SK-N-SH (cell line): ENCODE data around the gene CNKSR2.

ENCODE experiments used
- CTCF ChIP-seq: fragments of 200-600 bp; sonication (generic); IDR thresholded peaks from 2 replicates; pipeline ENCODE4 v1.6.1; 2017; ENCODE audit warnings: antibody characterized with exemption, mild to moderate bottlenecking, moderate library complexity
- EZH2phosphoT487 ChIP-seq: fragments of 200-600 bp; sonication (generic); IDR thresholded peaks from 2 replicates; pipeline ENCODE4 v1.6.1; 2017; ENCODE audit warnings: low read depth, mixed run types, mild to moderate bottlenecking, antibody characterized with exemption, moderate library complexity, borderline replicate concordance
- FOSL2 ChIP-seq: IDR thresholded peaks from 2 replicates; pipeline ENCODE4 v1.4.0; 2012; ENCODE audit warnings: low read depth, mild to moderate bottlenecking, moderate library complexity, borderline replicate concordance
- FOXM1 ChIP-seq: IDR thresholded peaks from 2 replicates; pipeline ENCODE4 v1.4.0; 2012; ENCODE audit warnings: low read depth, mild to moderate bottlenecking
- POLR2AphosphoS5 ChIP-seq: IDR thresholded peaks from 2 replicates; pipeline ENCODE4 v1.6.1; 2012; ENCODE audit warnings: low read depth, low read length
- RCOR1 ChIP-seq: fragments of 150-350 bp; IDR thresholded peaks from 2 replicates; pipeline ENCODE4 v1.6.1; 2017; ENCODE audit warnings: antibody characterized with exemption, low read length
- REST ChIP-seq: IDR thresholded peaks from 2 replicates; pipeline ENCODE4 v1.6.1; 2012; ENCODE audit warnings: mild to moderate bottlenecking, low read depth, low read length, moderate library complexity
- USF1 ChIP-seq: IDR thresholded peaks from 2 replicates; pipeline ENCODE4 v1.4.0; 2012; ENCODE audit warnings: low read depth, borderline replicate concordance
- YY1 ChIP-seq: IDR thresholded peaks from 2 replicates; pipeline ENCODE4 v1.4.0; 2012; ENCODE audit warnings: low read depth, mild to moderate bottlenecking

GRCh38 chrX:21661316-21661715 is 287.1 kb downstream of the CNKSR2 start:
- no peak for TF ChIP-seq FOSL2
- no peak for TF ChIP-seq POLR2AphosphoS5
- no peak for TF ChIP-seq USF1
- no peak for TF ChIP-seq YY1
- no peak for TF ChIP-seq CTCF
- TF ChIP-seq FOXM1: no peak
- no peak for TF ChIP-seq EZH2phosphoT487
- TF ChIP-seq REST: no peak
- TF ChIP-seq RCOR1: no peak
